ENCODE results near the gene BTG1. TPM values are rescaled to one million over a fixed set of nuclear protein-coding genes. Genes with fewer than 3 reads are reported as not detected.

BTG1 gene
- total and polyA plus RNA-seq, 9 of the 15 experiments (the other 6 are each of a cell fraction or from before 2014, with no cell fraction given): 3.7 to 28.6 (median 7.4) TPM

GRCh38 chr12:92145731-92146496, at the start of gene BTG1 (continued):
- TF ChIP-seq, protein P1, sequence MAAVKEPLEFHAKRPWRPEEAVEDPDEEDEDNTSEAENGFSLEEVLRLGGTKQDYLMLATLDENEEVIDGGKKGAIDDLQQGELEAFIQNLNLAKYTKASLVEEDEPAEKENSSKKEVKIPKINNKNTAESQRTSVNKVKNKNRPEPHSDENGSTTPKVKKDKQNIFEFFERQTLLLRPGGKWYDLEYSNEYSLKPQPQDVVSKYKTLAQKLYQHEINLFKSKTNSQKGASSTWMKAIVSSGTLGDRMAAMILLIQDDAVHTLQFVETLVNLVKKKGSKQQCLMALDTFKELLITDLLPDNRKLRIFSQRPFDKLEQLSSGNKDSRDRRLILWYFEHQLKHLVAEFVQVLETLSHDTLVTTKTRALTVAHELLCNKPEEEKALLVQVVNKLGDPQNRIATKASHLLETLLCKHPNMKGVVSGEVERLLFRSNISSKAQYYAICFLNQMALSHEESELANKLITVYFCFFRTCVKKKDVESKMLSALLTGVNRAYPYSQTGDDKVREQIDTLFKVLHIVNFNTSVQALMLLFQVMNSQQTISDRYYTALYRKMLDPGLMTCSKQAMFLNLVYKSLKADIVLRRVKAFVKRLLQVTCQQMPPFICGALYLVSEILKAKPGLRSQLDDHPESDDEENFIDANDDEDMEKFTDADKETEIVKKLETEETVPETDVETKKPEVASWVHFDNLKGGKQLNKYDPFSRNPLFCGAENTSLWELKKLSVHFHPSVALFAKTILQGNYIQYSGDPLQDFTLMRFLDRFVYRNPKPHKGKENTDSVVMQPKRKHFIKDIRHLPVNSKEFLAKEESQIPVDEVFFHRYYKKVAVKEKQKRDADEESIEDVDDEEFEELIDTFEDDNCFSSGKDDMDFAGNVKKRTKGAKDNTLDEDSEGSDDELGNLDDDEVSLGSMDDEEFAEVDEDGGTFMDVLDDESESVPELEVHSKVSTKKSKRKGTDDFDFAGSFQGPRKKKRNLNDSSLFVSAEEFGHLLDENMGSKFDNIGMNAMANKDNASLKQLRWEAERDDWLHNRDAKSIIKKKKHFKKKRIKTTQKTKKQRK (IDR thresholded peaks at IDR 0.05; ENCODE audit: borderline replicate concordance, low read depth, low read length): no peak
- TF ChIP-seq, protein P2, sequence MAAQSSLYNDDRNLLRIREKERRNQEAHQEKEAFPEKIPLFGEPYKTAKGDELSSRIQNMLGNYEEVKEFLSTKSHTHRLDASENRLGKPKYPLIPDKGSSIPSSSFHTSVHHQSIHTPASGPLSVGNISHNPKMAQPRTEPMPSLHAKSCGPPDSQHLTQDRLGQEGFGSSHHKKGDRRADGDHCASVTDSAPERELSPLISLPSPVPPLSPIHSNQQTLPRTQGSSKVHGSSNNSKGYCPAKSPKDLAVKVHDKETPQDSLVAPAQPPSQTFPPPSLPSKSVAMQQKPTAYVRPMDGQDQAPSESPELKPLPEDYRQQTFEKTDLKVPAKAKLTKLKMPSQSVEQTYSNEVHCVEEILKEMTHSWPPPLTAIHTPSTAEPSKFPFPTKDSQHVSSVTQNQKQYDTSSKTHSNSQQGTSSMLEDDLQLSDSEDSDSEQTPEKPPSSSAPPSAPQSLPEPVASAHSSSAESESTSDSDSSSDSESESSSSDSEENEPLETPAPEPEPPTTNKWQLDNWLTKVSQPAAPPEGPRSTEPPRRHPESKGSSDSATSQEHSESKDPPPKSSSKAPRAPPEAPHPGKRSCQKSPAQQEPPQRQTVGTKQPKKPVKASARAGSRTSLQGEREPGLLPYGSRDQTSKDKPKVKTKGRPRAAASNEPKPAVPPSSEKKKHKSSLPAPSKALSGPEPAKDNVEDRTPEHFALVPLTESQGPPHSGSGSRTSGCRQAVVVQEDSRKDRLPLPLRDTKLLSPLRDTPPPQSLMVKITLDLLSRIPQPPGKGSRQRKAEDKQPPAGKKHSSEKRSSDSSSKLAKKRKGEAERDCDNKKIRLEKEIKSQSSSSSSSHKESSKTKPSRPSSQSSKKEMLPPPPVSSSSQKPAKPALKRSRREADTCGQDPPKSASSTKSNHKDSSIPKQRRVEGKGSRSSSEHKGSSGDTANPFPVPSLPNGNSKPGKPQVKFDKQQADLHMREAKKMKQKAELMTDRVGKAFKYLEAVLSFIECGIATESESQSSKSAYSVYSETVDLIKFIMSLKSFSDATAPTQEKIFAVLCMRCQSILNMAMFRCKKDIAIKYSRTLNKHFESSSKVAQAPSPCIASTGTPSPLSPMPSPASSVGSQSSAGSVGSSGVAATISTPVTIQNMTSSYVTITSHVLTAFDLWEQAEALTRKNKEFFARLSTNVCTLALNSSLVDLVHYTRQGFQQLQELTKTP (IDR thresholded peaks at IDR 0.05; ENCODE audit: low read depth in 1 of 2, partially characterized antibody in 2 of 2): peak in 1 of 2 experiments; percentile 81
- TF ChIP-seq GTF2E2 (tag; IDR thresholded peaks at IDR 0.05): peak; percentile 99
- 0 out of 4 replicates have a peak, but pooled peaks of 1 of the 2 experiments have one; percentile 50 for TF ChIP-seq NONO (IDR thresholded peaks at IDR 0.05; ENCODE audit: low read depth in 2 of 2, low read length in 1 of 2)
- peak; percentile 82 for TF ChIP-seq CGGBP1 (CRISPR knock-in tag; IDR thresholded peaks at IDR 0.05)
- 0 out of 2 replicates have a peak, but pooled peaks have one; percentile 21 for TF ChIP-seq ELF4 (CRISPR knock-in tag; IDR thresholded peaks at IDR 0.05)
- TF ChIP-seq, protein P3, sequence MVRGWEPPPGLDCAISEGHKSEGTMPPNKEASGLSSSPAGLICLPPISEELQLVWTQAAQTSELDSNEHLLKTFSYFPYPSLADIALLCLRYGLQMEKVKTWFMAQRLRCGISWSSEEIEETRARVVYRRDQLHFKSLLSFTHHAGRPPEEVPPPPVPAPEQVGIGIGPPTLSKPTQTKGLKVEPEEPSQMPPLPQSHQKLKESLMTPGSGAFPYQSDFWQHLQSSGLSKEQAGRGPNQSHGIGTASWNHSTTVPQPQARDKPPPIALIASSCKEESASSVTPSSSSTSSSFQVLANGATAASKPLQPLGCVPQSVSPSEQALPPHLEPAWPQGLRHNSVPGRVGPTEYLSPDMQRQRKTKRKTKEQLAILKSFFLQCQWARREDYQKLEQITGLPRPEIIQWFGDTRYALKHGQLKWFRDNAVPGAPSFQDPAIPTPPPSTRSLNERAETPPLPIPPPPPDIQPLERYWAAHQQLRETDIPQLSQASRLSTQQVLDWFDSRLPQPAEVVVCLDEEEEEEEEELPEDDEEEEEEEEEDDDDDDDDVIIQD (CRISPR knock-in tag; IDR thresholded peaks at IDR 0.05): no peak
- no peak for TF ChIP-seq XRCC3 (IDR thresholded peaks at IDR 0.05)
- TF ChIP-seq ZC3H8 (IDR thresholded peaks at IDR 0.05): no peak
- TF ChIP-seq, protein P4, sequence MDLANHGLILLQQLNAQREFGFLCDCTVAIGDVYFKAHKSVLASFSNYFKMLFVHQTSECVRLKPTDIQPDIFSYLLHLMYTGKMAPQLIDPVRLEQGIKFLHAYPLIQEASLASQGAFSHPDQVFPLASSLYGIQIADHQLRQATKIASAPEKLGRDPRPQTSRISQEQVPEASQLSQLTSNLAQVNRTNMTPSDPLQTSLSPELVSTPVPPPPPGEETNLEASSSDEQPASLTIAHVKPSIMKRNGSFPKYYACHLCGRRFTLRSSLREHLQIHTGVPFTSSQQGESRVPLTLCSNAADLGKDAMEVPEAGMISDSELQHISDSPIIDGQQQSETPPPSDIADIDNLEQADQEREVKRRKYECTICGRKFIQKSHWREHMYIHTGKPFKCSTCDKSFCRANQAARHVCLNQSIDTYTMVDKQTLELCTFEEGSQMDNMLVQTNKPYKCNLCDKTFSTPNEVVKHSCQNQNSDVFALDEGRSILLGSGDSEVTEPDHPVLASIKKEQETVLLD (IDR thresholded peaks at IDR 0.05): peak; percentile 68; the same call in 1 of the 2 replicates
- TF ChIP-seq TAF9B (IDR thresholded peaks at IDR 0.05; ENCODE audit: partially characterized antibody): peak; percentile 95
- TF ChIP-seq ZNF436 (CRISPR knock-in tag; IDR thresholded peaks at IDR 0.05): peak; percentile 38; the same call in 1 of the 2 replicates
- TF ChIP-seq ZNF695 (CRISPR knock-in tag; IDR thresholded peaks at IDR 0.05): no peak
- TF ChIP-seq ETV6 (IDR thresholded peaks at IDR 0.05; ENCODE audit: borderline replicate concordance in 1 of 2, low read depth in 2 of 2, low read length in 1 of 2): 0 out of 4 replicates have a peak, but pooled peaks of 1 of the 2 experiments have one; percentile 18
- TF ChIP-seq ETV6 (CRISPR knock-in tag; IDR thresholded peaks at IDR 0.05; ENCODE audit: borderline replicate concordance): no peak
- no peak; the same call in 1 of the 2 replicates for TF ChIP-seq TGIF2 (CRISPR knock-in tag; IDR thresholded peaks at IDR 0.05)

All from K562 (cell line).